Peyer's patch (tissue), 4 donors: ENCODE data around the gene CCL28. TPM values are rescaled to one million over a fixed set of nuclear protein-coding genes. Genes with fewer than 3 reads are reported as not detected.
"Not testable (repeated sequence)": the region's sequence is repeated elsewhere in the genome, so short reads cannot be mapped to it uniquely, and the experiment has no call there.

Experiments
- DNase-seq, 3 donors: peaks; one replicate each; pipeline ENCODE4 v3.0.0-alpha.2; 2017 to 2019
- H3K27ac ChIP-seq, 4 donors: fragments of 200-600 bp; sonication (generic); one replicate each; pipeline ENCODE4 v1.5.1; 2016 to 2019
- H3K27me3 ChIP-seq, 2 donors: fragments of 200-600 bp; sonication (generic); one replicate each; pipeline ENCODE4 v1.5.1; 2019
- H3K36me3 ChIP-seq, 3 donors: fragments of 200-600 bp; sonication (generic); one replicate each; pipeline ENCODE4 v1.5.1; 2016 to 2019
- H3K4me1 ChIP-seq, 4 donors: fragments of 200-600 bp; sonication (generic); one replicate each; pipeline ENCODE4 v1.5.1; 2016 to 2019
- H3K4me3 ChIP-seq, 4 donors: fragments of 200-600 bp; sonication (generic); 1 replicate in 3 of 4; 2 replicates in 1 of 4; pipeline ENCODE4 v1.5.1; 2016 to 2019; ENCODE audit warnings: mild to moderate bottlenecking in 1 of 4
- H3K9me3 ChIP-seq, 4 donors: fragments of 200-600 bp; sonication (generic); one replicate each; pipeline ENCODE4 v1.5.1; 2016 to 2019; ENCODE audit warnings: mild to moderate bottlenecking in 1 of 4
- POLR2A ChIP-seq, 2 donors: fragments of 450-650 bp; IDR thresholded peaks; one replicate each; pipeline ENCODE4 v1.5.1; 2017; ENCODE audit warnings: antibody characterized with exemption in 2 of 2, mild to moderate bottlenecking in 2 of 2, moderate library complexity in 2 of 2
- total RNA-seq, 4 donors: library from RNA; depleted of rRNA; stranded (reverse); fragments of >200 nt; gene quantifications; one replicate each; pipeline ENCODE4 v1.1.0, GENCODE V29; 2016
- TF ChIP-seq, protein P1 (sequence below), 6 experiments: fragments of 450-650 bp in 4 of 6; fragments of 200-600 bp in 2 of 6; sonication (generic) in 1 of 6; IDR thresholded peaks; one replicate each; pipeline ENCODE4 v1.5.1; 2017 to 2019; ENCODE audit warnings: antibody characterized with exemption in 6 of 6, mild to moderate bottlenecking in 3 of 6, moderate library complexity in 1 of 6

Gene CCL28
- total RNA-seq, 4 donors from 2014 or later, result 5.5 to 22.3 (median 13.0) TPM

DNA sequence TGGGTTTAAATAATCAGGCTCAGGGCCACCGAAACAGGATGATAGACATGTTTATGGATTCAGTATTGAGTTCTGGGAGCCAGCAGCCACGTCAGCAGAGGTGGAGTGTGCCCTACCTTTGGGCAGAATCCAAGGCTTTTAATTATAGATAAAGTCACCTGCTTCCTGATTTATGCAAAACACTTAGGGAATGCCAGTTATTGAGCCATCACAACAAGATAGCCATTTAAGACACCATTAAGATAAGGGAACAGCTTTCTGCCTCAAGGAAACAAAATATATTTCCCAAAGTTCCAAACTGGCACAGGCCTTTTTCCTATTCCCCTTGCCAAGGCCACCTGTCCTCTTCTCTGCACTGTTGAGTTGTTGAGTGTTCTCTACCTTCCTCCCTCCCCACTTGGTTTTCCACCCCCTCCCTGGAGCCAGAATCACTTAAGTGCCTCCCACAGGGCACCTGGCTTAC is 2.4 kb downstream of the CCL28 start:
- H3K27me3 ChIP-seq, result no peaks in the 10 kb centered on the region
- H3K4me3 ChIP-seq, result no peak overlapping the region
- H3K9me3 ChIP-seq, result no peaks in the 10 kb centered on the region
- H3K27ac ChIP-seq, result peak overlapping the region in 2 of 4 donors; percentile 17 to 57
- peaks cover 0 to 9% (median 0%) of the 10 kb centered on the region in 4 donors for H3K4me1 ChIP-seq
- DNase-seq, result peak in 2 of 3 donors; percentile 58 to 77
- TF ChIP-seq POLR2A (IDR thresholded peaks at IDR 0.05), result peak in 1 of 2 donors; percentile 22
- TF ChIP-seq, protein P1, sequence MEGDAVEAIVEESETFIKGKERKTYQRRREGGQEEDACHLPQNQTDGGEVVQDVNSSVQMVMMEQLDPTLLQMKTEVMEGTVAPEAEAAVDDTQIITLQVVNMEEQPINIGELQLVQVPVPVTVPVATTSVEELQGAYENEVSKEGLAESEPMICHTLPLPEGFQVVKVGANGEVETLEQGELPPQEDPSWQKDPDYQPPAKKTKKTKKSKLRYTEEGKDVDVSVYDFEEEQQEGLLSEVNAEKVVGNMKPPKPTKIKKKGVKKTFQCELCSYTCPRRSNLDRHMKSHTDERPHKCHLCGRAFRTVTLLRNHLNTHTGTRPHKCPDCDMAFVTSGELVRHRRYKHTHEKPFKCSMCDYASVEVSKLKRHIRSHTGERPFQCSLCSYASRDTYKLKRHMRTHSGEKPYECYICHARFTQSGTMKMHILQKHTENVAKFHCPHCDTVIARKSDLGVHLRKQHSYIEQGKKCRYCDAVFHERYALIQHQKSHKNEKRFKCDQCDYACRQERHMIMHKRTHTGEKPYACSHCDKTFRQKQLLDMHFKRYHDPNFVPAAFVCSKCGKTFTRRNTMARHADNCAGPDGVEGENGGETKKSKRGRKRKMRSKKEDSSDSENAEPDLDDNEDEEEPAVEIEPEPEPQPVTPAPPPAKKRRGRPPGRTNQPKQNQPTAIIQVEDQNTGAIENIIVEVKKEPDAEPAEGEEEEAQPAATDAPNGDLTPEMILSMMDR (IDR thresholded peaks at IDR 0.05), result no peak
- H3K36me3 ChIP-seq, result no peaks in the 10 kb centered on the region

DNA sequence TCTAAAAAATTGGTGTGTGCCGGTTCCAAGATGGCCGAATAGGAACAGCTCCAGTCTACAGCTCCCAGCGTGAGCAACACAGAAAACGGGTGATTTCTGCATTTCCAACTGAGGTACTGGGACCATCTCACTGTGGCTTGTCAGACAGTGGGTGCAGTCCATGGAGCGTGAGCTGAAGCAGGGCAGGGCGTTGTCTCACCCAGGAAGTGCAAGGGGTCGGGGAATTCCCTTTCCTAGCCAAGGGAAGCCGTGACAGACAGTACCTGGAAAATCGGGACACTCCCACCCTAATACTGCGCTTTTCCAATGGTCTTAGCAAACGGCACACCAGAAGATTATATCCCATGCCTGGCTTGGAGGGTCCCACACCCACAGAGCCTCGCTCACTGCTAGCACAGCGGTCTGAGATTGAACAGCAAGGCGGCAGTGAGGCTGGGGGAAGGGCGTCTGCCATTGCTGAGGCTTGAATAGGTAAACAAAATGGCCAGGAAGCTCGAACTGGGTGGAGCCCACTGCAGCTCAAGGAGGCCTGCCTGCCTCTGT is 9.6 kb downstream of the CCL28 start:
- H3K9me3 ChIP-seq, H3K36me3 ChIP-seq, H3K27me3 ChIP-seq, H3K4me1 ChIP-seq: not testable (repeated sequence)
- Histone ChIP-seq H3K4me3 (peak overlapping the region in 1 of 4 donors; percentile 44), H3K27ac (peak overlapping the region in 1 of 4 donors; percentile 21)
- peak in 1 of 3 donors; percentile 54 for DNase-seq

DNA sequence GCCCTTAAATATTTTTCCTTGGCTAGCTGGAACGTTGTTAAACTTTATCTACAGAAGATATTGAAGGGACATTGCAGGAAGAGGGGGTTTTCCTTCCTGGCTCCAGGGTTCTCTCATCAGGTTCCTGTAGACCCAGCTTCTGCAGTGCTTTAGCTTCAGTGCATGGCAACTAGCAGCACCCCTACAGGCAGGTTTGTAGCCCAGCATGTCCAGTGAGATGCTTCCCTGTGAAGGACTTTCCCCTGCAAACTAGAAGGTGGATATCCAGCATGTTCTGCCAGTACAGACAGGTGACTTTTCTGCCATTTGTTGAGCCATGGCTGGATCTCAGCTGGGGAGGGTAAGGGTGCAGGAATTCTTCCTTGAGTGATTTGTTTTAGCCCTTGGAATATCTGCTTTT is 10.4 kb downstream of the CCL28 start:
- Histone ChIP-seq H3K4me1 (no peaks in the 10 kb centered on the region), H3K36me3 (no peaks in the 10 kb centered on the region), H3K27ac (no peak overlapping the region), H3K27me3 (no peaks in the 10 kb centered on the region), H3K4me3 (no peak overlapping the region), H3K9me3 (no peaks in the 10 kb centered on the region)
- DNase-seq, result peak in 1 of 3 donors; percentile 52
- TF ChIP-seq POLR2A (IDR thresholded peaks at IDR 0.05), result no peak
- TF ChIP-seq, protein P1 (IDR thresholded peaks at IDR 0.05), result peak in 1 of 6 experiments; percentile 15

DNA sequence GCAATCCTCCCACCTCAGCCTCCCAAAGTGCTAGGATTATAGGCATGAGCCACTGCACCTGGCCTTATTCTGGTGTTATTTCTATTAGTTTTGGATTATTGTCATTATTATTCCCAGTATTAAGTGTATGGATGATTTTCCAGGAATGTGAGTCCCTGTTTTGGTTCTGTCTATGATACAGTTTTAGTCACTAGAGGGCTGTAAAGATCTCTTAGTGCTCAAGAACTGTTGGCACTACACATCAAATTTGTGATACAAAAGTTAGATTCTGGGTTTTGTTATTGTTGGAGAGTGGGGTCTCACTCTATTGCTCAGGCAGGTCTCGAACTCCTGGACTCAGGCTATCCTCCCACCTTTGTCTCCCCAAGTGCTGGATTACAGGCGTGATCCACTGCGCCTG is 12.1 kb downstream of the CCL28 start:
- Histone ChIP-seq H3K27ac (no peak overlapping the region), H3K4me1 (no peaks in the 10 kb centered on the region), H3K9me3 (no peaks in the 10 kb centered on the region), H3K27me3 (no peaks in the 10 kb centered on the region), H3K4me3 (no peak overlapping the region), H3K36me3 (no peaks in the 10 kb centered on the region)
- DNase-seq, result no peak
- TF ChIP-seq, protein P1 (IDR thresholded peaks at IDR 0.05), result peak in 2 of 6 experiments; percentile 2 to 19
- no peak for TF ChIP-seq POLR2A (IDR thresholded peaks at IDR 0.05)

DNA sequence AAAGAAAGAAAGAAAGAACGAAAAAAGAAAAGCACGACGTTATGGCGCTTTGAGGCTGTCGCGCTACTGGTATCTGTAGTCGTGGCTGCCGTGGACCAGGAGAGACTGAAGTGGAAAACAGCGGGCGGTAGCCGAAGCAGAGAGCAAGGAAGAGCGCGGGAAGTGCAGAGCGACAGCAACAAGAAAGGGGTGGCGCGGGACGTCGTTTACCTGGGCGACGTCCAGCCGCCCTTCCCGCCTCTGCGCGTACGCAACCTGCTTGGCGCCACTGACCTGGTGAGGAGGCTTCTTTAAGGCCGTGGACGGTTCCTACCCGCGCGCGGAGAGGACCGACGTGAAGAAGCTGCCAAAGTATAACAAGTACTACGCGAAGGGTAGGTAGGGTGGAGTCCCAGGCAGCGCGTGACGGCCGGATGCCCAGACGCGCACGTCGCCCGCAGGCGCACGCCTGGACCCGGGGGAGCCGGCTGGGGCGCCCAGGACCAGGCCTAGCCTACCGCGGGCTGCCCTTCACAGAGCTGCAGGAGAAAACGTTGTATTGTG is 15.4 kb downstream of the CCL28 start:
- peak; percentile 56 to 78 (median 73) for DNase-seq
- Histone ChIP-seq H3K36me3 (no peaks in the 10 kb centered on the region), H3K9me3 (no peaks in the 10 kb centered on the region), H3K4me1 (no peaks in the 10 kb centered on the region), H3K4me3 (peak overlapping the region; percentile 41 to 57 (median 53)), H3K27me3 (no peaks in the 10 kb centered on the region), H3K27ac (peak overlapping the region in 3 of 4 donors; percentile 4 to 74 (median 59))
- no peak for TF ChIP-seq POLR2A (IDR thresholded peaks at IDR 0.05)
- TF ChIP-seq, protein P1 (IDR thresholded peaks at IDR 0.05), result no peak

DNA sequence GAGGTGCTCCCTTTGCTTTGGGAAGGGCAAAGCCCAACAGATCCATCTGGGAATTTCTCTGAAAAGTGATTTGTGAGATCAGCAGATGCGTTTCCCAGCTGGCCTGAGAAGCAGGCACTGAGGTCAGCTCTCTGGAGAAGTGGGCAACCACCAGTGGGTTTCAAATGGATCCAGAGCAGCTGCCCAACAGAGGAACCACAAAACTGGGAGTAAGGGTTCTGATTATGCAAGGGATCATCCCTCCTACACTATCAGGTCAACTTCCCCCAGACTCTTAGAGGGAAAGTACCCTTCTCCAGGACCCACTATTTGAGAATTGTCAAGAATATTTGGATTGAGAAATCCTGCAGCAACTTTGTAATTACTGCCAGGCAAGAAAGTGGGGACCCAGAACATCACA is 21.7 kb downstream of the CCL28 start:
- no peaks in the 10 kb centered on the region for H3K4me1 ChIP-seq
- no peaks in the 10 kb centered on the region for H3K9me3 ChIP-seq
- no peak overlapping the region for H3K4me3 ChIP-seq
- no peak for DNase-seq
- TF ChIP-seq, protein P1 (IDR thresholded peaks at IDR 0.05), result no peak
- TF ChIP-seq POLR2A (IDR thresholded peaks at IDR 0.05), result no peak
- H3K27ac ChIP-seq, result no peak overlapping the region
- no peaks in the 10 kb centered on the region for H3K27me3 ChIP-seq
- H3K36me3 ChIP-seq, result no peaks in the 10 kb centered on the region
